Activated CD4-positive, CD25-positive, alpha-beta regulatory T cell (primary cell): Measurements from ENCODE around the gene VWA8.
"Not testable (repeated sequence)": the region's sequence is repeated elsewhere in the genome, so short reads cannot be mapped to it uniquely, and the experiment has no call there.

ENCODE experiments used
- DNase-seq, 4 experiments: peaks; one replicate each; lab custom pipeline; 2025; lab: John Stamatoyannopoulos, UW

Gene VWA8

DNA sequence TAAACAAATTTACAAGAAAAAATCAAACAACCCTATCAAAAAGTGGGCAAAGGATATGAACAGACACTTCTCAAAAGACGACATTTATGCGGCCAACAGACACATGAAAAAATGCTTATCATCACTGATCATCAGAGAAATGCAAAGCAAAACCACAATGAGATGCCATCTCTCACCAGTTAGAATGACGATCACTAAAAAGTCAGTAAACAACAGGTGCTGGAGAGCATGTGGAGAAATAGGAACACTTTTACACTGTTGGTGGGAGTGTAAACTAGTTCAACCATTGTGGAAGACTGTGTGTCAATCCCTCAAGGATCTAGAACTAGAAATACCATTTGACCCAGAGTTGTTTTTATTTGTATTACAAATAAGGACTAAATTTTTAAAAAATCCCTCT lies 215.4 kb downstream of the VWA8 start:
- DNase-seq, result not testable (repeated sequence)

DNA sequence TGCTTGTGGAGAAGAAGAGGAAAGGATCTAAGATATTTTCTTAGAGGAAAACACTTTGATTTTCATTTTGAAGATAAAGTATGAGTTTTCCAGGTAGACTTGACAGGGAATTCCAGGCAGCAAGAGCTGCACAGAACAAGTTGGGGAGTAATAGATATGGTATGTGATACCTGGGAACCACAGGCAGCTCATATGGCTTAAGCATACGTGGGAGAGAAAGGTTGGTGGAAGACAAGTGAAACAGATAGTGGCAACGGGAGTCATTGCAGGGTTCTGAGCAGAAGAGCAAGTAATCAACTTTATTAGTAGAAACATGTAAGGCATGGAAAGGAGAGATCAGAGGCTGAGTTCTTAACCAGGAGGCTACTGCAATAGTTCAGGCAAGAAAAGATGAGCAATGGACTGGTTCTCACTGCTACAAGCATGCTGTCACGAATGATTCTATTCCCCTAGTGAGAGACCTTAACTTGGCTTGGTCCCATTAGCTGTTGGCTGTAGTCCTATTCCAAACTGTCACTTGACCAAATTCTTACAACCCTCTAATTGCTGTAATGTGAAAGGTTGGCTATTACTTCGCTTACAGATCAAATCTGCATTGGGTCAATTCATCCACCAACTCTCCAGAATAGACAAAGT lies 217.9 kb downstream of the VWA8 start:
- DNase-seq, result no peak

DNA sequence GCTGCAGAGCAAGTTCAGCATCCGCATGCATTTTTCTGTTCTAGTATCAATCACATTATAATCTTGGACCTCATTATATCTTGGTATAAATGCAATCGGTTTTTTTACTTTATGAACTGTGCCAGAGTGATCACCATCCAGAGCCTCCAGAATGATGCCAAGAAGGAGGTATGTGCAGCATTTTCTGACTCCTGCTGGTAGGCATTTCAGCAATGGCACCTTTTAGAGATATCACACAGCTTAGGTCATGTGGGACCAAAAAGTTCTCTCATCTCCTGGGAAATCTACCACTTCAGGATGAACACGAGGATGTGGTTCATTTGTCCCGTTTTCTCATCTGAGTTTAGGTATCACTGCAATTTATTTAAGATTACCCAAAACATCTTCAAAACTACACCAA lies 220.4 kb downstream of the VWA8 start:
- DNase-seq, result no peak

DNA sequence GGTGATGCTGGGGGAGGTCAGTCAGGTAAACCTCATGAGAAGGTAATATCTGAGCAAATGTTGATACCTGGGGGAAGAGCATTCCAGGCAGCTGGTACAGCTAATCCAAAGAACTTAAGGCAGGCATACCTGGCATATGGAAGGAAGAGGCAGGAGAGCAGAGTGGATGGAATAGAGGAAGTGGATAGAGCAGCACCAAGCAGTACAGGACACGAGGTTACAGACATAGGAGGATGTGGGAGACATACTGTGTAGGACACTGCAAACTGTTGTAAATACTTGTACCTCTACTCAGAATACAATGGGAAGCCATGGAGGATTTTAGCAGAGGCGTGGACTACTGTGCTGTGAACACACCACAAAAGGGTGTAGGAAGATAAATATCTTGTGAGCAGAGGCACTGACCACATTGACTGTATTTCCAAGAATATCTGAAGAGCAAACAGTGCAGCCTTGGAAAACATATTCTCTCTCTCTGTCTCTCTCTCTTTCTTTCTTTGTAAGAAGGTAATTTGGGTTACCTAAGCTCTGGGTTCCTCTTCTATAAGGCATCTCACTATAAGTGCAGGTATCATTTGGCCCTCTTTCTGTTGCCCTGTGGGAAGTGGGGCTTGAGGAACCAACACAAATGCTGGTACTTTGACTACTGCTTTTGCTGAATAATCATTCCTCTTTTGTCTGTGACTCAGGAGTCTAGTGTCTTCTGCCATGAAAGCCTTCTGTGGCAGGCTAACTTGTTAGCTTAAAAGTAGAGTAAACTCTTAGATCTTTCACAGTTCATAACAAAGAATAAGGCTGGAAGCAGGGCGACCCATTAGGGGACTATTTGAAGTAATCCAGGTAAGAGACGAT lies 238.0 kb downstream of the VWA8 start:
- no peak for DNase-seq

DNA sequence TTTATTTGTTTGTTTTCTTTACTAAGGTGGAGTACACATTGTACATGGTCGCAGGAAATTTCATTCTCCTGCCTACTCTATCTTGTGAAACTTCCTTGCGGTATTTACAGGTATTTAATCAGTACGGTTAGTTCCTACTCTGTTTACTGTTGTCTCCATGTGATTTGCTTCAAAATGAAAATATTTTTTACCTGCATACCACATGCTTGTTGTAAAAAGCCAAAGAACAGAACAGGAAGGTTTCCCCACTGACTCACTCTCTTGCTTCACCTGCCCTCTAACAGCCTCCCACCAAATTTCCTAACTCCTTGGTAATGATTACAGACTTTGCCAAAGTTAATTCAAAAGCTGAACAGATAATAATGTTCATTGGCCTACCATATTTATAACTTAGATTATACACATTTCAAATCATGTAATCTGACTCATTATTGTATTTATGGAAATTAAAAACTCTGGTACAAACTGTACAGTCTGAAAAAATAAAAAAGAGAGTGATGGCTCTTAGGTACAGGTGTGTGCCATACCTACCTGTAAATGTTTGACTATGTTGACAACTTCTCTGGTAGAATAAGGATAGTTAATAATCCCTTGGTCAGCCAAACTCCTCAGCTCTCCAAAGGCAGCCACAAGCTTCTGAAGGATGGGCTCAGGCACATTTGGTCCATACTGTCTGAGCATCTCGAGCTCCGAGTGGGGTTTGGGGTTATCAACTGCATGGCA lies 239.9 kb downstream of the VWA8 start:
- no peak for DNase-seq

DNA sequence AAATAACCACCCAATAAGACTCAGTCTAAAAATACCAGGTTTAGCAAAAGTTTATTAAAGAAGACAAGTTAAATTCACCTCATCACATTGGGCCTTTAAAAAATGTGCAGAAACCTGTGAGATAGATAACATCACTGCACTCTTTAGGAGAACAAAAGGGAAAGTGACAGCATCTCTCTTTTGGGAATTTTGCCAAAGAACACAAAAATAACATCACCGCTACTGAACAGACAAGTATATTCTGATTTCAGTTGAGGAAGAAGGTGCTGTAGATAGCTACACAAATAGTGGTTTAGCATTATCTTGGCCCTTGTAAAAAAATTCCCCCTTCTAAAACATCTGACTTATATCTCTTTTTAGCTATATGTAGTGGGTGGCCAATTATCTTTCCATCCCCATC lies 244.7 kb downstream of the VWA8 start:
- no peak for DNase-seq

DNA sequence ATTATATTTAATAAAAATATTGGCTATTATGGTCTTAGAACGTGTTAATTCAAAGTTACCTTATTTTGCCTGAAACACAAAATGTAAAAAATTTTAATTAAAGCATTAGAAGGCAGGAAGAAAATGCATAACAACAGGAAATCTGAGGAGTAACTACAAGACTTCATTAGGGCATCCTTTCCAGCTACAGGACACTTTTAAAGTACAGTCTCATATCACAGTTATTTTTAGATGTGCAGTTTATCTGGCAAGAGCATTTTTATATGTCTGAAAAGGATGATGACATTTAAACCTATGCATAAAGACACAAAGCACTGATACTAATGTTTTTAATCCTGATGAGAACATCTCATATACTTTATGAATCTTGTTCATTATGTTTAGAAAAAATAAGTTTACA lies 247.5 kb downstream of the VWA8 start:
- DNase-seq, result no peak

DNA sequence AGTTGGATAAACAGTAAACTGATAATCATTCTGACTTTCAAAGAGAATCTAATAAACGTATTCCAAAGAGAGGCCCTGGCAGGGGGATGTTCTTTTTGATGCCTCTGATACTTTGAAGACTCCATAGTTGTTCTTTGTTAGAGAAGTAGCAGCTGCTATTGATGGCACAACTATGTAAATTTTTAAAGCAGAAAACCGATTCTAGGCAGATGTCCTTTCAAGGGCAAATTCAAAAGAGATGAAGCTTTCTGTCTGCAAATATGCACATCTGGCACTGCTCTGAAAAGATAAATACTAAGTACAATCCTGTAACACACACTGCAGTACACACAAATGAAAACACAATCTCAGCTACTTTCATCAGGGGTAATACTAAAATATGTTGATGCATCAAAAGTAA lies 250.1 kb downstream of the VWA8 start:
- DNase-seq, result no peak

DNA sequence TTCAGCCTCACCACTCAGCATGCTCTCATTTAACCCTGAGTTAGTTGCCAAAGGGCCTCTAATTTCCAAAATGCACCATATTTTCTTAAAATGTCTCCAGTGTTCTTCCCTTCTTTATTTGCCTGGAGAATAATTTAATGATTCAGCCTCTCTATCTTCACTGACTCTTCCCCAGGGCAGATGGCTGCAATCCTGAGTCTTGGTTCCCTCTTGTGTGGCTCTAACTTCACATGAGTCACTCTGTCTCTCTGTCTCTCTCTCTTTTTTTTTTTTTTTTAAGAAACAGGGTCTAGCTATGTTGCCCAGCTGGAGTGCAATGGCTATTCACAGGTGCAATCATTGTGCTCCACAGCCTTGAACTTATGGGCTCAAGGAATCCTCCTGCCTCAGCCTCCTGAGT lies 251.4 kb downstream of the VWA8 start:
- no peak for DNase-seq

DNA sequence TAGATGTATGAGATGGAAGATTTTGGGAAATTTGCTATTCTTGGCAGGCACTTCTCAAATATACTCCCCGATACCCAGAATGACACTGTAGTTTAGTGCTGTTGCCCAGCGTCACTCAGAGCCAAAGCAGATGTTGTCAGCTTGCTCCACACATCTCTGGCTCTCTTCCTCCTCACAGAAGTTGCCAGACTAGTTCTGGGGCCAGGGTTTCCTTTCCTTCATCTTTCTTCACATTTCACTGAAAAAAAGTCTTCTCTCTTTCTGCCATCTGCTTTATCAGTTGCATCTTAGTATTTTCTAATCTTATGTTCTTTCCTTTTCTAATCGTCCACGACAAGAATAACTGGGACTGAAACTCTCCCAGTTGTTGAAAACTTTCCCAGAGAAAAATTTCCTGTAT lies 252.2 kb downstream of the VWA8 start:
- DNase-seq, result no peak

DNA sequence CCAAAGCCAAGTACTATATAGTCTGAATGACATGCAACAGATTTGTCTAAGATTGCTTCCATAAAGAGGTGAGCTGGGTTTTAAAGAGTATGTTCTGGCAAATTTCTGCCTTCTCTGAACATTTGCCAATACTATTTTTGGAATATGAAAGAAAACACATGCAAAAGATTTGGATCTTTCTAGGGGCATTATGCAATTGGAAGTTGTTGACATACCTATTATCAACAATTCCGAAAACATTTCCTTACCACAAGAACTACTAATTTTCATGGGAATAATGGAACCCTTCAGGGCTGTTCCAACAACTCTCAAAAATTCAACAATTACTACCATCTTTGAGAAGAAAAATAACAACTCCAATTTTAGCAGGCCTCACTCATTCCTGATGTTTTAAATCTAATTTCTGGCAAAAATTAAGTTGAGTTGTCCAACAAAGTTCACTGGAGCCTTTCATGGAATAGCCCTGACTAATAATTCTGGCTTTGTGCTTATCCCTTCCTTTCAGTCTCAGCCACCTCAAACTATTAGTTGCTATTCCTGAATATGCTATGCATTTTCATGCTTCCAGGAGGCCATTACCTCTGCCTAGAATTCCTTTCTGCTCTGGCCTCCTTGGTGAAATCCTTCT lies 253.6 kb downstream of the VWA8 start:
- no peak for DNase-seq

DNA sequence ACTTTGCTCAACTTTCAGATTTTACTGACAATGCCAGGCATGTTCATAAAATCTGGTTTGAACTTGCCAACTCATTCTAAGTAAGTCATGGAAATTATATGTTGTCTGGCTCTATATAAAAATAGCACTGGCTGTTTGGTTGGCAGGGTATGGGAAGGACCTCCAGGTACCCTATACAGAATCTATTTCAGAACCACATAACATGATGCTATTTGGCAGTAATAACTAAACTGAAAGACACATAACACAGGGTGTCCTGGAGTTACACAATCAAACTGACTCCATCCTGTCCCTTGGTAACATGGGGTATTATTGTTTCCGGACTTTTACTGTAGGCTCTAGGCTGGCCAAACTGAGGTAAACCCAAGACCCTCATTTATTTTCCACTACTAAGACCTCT lies 254.8 kb downstream of the VWA8 start:
- no peak for DNase-seq

DNA sequence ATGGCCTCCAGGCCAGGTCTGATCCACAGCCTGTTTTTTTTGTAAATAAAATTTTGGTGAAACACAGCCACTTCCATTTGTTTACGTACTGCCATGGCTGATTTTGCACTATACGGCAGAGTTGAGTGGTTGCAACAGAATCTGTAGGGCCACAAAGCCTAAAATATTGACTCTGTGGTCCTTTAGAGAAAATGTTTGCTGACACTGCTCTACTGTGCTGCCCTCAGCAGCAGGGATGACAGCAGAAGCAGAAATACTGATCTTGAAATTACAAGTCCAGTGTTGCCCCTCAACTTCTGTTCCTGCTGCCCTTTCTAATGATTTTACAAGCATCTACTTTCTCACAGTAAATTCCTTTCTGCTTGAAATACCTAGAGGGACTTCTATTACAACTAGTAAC lies 258.4 kb downstream of the VWA8 start:
- DNase-seq, result no peak

DNA sequence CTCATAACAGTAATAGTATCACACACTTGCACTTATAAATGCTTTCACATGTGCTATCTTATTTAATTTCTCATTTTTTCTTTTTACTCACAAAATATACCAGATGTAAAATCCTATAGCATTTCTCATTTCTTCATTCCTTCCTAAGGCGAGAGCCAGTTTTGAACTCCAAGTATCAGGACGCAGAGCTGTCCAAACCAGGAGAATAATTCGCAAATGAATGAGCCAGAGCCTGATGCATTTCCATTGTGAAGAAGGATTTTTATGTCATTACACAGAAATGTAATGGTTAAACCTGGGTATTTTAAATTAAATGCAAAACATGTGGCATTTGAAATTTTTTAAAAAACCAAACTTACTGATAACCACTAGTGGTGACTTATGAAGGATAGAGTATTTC lies 259.2 kb downstream of the VWA8 start:
- no peak for DNase-seq

DNA sequence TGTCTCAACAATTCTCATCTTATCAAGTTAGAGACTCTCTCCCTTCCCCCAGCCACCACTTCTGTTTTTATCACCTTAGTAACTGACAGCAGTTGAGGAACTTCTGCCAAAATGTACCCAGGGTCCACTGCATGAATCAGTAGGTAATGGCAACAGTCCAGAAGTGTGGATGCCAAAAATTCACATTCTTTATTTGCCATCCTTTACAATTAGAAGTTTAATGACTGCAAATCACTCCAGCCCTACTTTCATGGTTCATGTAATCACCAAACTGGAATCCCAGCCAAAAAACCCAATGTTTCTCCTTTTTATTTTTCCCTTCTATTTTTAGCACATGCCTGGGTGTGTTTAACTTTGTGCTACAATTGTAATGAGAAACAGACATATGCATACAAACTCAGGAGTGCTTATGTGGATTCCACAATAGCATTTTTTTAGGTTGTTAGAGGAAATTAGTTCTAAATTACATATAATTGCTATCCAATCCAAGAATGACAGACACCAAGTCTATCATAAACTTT lies 260.1 kb downstream of the VWA8 start:
- DNase-seq, result no peak

DNA sequence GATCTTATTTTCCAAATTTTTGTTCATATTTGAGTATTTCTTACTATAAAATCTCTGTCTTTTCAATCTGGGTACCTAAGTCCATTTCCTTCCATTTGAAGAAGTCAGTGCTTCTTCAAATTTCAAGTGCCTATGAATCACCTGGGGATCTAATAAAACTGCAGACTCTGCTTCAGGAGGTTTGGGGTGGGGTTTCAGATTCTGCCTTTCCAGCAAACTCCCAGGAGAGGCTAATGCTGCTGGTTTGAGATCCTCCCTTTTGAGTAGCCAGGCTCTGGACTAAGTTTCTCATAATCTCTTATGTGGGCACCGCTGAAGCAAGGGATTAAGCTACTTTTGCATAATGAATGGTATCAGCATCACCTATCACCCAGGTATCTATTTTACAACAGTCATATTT lies 261.1 kb downstream of the VWA8 start:
- DNase-seq, result no peak

DNA sequence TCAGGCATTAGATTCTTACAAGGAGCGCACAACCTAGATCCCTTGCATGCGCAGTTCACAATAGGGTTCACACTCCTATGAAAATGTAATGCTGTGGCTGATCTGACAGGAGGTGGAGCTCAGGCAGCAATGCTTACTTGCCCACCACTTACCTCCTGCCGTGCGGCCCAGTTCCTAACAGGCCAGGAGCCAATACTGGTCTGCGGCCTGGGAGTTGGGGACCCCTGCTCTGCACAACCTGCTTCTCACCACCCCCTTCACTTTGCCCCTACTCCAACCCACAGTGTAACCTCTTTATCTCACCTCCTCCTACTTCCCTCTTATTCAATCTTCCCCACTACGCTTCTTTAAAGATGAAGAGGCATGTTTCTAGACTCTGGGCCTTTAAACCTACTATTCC lies 263.3 kb downstream of the VWA8 start:
- no peak for DNase-seq

DNA sequence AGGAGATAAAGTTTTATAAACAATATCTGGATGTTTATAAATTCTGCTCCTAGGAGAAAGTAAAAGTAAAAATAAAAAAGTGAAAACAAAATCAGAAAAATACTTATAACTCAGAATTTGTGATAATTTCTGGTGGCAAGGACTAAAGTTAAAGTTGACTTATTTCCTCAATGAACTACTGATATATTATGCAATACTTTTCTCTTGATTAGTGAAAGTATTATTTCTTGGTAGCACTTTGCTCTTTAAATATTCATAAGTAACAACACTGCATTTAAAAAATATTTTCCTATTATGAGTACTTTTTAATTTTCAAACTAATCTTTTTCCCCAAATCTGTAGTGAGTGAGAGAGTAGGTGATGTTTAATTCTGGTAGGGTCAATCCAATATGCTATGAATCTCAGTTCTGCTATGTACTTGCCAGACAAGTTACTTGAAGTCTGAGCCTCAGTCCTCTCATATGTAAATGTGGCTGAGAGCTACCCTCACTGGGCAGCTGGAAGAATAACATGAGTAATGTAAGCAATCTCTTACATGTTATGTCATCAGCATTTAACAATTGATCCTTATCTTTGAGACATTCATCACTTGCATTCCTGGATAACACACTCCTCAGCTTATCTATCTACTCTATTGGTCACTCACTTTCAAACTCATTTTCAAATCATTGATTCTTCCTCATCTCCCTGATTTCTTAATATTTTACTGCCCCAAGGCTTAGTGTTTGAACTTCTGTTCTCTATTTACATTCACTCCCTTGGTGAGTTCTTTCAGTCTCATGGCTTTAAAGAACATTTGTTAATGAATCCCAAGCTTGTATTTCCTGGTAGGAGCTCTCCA lies 264.5 kb downstream of the VWA8 start:
- DNase-seq, result no peak

DNA sequence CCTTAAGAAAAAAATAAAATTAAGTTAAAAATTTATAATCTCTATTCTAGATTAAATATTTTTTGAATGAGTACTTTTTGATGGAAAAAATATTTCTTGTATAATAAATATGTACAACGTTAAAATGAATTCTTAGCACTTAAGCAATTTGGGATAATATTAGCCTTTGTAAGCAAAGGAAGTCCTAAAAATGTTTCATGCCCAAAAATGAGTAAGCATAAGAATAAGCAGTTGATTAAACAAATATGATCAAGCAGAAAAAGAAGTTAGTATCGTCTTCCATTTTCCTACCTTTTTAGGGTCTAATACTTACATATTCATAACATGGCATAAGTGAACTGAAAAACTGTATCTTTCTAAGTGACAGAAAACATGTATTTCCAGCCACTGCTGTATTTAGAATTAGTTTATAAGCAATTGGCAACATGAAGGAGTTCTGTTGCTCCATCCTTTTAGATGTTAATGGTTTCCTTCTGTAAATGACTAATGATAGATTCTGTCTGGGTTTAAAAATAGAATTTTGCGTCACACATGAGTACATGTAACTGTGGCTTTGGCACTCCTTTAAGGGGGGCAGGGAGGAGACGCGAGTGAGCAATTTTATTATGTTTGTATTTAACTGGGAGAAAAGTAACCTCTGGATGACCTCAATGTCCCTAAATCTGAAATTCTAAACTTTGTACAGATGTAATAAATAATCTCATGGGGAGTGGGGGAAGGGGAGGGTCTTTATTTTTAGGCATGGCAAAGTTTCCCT lies 266.2 kb downstream of the VWA8 start:
- DNase-seq, result no peak

DNA sequence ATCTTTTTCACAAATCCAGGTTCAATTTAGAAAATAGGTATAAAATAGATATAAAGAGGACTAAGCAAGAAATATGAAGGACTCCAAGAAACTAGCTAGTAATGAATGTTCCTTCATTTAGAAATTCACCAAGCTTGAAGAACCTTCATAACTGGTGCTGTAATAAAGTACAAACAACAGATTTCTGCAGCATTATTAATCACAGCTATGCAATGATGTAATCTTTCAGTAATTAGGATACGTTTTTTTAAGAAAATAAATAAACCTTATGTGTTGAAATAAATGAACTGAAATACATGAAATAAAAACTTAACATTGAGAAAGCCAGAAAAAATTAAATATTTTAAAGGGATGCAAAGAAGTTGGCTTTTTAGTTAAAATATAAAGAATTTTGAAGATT lies 267.5 kb downstream of the VWA8 start:
- no peak for DNase-seq

DNA sequence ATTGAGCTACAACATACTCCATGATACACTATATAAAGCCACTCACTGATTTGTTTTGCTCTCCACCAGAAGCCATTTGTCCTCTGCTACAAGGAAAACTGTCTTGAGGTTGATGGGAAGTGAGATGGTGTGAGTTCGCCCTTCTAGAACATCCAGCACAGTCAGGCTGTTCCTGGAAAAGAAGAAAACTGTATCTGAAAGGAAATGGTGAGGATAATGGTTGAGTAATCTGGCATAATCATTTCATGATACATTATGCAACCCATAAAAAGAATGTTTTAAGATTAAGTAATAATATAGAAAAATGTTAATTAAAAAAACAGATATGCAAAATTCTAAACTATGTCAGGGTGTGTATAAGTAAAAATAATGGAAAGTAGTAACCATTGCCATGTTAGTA lies 269.6 kb downstream of the VWA8 start:
- DNase-seq, result no peak
